DLD1 (cell line): ENCODE data around the gene TPST2.
"Not testable (repeated sequence)": the region's sequence is repeated elsewhere in the genome, so short reads cannot be mapped to it uniquely, and the experiment has no call there.

Experiments used
- in situ Hi-C: cut with HindIII; loops from 2 replicates; pipeline ENCODE4 v1.10.0; 2017; ENCODE audit warnings: low sequenced_read_pairs

The TPST2 gene

DNA sequence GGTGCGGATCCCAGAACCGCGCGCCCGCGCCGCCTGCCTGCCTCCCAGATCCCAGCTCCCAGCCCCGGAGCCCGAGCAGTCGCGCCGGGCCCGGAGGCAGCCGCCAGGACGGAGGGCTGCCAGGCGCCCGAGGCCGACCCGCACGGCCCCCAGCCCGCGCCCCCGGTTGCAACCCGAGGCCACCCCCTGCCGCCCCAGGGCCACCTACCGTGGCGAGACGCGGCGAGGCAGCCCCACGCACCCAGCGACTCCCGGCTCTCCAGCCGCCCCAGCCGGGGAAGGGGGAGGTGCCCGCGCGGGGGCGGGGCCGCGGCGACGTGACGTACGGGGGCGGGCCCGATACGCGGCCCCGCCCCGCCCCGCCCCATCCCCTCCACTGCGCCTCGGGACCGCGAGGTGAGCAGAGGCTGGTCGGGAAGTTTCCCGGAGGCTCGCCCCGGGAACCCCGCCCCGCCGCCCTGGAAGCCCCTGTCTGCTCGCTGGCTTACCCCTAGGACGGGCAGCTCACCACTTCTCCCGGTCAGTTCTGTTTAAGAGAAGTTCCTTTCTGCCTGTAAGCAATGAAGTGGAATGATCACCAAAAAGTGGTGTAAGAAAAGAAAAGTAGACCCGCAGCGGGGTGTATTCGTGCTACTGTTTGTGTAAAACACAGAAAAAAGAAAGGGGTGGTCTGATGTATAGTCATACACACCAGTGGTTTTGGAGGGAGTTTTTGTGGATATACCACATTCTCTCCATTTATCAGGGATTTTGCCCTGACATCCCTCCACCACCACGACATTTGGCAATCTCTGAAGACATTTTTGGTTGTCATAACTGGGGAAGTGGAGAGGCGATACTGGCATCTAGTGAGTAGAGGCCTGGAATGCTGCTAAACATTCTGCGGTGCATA lies at the start of gene TPST2:
TSS of gene TPST2 (minus strand) at position 288 of the 892 bp plus-strand sequence. CDS start 48,502 bp downstream, outside the sequence.
- in situ Hi-C loops: no loop called here

DNA sequence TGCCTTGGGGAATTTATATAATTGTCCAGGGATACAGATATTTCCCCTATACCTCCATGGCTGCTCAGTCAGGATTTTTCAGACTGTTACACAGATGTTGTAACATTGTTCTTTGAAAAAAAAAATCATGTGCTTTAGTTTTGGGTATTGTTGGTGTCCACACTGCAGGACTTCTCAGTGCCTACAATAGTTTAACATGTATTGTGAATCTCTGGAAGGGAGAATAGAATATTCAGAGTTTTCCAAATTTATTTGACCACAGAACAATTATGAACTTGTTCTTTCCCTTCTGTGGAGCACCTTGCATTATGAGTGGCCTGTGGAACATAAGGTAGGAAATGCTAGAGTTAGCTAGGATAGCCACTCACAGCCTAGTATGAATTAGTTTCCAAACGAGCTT lies 46.4 kb upstream of the TPST2 start:
- in situ Hi-C loops: no loop called here

DNA sequence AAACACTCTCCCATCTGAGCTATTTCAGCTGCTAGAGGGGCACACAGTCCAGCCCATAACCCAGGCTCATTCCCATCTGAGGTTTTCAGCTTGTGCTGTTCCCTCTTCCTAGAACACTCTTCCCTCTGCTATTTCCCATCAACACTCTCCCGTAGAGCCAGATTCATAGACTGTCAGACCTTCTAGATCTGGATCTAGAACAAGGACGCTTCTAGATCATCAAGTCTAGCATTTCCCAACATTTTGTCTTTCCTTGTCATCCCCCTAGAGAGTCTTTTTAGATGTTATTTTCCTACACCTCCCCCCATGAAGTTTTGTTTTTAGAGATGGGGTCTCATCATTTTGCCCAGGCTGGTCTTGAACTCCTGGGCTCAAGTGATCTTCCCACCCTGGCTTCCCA lies 45.2 kb upstream of the TPST2 start:
- in situ Hi-C loops: no loop called here

DNA sequence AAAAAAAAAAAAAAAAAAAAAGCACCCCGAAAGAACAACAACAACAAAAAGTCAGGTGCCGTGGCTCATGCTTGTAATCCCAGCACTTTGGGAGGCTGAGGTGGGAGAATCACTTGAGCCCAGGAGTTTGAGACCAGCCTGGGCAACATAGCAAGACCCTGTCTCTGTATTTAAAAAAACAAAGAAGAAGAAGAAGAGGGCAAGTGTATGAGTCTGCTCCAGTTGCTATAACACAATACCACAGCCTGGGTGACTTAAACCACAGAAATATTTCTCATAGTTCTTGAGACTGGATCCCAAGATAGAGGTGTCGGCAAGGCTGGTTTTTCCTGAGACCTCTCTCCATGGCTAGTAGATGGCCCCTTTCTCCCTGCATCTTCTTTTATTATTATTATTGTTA lies 44.3 kb upstream of the TPST2 start:
- in situ Hi-C loops: no loop called here

DNA sequence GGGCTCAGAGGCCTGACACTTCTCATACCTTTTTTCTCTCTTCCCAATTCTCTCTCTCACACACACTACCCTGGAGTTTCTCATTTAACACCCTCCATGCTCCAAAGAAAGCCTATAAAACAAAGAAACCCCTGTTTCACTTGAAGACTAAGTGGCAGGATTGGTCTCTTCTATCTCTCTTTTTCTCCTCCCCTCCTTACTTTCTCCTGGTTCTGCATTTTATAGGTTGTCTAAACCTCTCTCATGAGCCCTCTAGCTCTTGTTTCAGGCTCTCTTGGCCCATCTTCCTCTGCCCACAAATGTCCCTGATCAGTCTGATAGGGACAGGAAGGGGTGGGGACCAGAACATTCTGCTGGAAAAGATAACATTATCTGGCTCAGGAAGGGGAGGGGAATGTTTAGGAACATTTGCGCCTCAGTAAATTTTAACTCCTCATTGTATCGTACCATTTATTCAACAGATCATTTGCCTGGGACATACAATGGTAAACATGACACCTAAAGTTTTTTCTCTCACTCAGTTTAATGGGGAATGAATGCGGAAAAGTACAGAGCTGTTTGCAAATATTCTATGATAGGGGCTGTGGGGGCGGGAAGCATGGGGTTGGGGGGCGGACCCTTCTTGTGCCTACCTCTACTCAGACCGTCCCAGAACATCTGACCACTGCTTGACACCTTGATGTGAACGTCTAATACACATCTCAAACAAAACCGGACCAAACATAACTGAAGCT lies 42.7 kb upstream of the TPST2 start:
- in situ Hi-C loops: no loop called here

DNA sequence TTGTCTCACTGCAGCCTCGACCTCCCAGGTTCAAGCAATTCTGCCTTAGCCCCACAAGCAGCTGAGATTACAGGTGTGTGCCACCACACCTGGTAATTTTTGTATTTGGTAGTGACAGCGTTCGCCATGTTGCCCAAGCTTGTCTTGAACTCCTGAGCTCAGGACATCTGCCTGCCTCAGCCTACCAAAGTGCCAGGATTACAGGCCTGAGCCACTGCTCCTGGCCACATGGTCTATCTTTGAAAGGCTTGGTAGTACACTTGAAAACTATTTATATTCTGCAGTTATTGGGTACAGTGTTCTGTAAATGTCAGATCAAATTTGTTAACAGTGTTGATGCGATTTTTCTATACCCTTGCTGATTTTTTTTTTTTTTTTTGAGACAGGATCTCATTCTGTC lies 41.4 kb upstream of the TPST2 start:
- in situ Hi-C loops: no loop called here

DNA sequence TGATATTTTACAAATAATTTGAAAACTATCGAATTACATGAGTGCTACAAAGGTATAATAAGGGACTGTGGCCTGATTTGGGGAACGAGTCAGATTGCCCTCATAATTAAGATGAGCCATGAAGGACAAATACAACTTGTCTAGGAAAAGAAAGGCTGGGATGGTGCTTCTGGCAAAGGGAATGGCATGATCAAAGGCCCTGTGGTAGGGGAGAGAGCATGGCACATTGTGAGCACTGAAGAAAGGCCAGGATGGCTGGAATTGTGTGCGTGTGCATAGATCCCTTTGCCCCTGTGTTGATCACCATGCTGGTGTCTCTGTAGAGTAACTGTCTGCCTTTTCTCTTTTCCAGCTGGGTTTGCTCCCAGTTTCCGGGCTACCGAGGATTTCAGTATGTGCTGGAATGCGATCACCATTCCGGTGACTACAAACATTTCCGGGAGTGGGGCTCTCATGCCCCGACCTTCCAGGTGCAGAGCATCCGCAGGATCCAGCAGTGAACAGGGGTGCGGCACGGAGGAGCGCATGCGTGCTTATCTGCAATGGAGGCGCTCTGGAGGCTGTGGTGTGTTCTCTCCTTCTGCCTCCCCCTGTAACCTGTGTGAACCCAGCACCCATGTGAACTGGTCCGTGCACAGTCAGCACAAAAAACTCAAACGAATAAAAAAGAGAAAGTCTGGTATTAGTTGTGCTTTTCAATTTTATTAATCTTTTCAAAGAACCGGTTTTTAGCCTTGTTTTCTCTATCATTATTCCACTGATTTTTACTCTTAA lies 40.2 kb upstream of the TPST2 start:
- in situ Hi-C loops: no loop called here

DNA sequence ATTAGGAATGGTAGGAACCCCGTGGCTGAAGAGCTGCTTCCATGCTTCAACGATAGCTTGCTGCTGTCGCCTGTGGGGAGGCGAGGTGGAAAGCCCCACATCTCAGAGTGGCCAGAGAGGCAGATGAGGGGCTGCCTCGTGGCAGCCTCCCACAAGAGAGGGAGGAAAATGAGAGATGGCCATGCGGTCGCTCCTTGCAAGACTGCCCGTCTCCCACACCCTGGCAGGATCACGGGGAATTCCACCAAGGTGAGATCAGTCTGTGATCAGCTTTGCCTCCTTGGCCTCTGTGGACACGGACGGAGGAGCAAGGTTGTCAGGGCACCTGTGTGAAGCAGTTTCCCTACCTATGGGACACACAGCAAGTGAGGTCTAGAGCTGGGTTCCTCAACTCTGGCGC lies 34.9 kb upstream of the TPST2 start:
- in situ Hi-C loops: no loop called here

DNA sequence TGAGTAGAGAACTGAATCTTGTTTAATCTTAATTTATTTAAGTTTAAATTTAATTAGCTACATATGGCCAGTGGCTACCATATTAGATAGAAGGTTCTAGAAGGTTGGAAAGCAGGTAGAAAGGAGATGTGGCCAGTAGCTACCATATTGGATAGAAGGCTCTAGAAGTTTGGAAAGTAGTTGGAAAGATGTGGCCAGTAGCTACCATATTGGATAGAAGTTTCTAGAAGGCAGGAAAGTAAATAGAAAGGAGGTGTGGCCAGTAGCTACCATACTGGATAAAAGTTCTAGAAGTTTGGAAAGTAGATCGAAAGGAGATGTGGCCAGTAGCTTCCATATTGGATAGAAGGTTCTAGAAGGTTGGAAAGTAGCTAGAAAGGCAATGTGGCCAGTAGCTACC lies 34.1 kb upstream of the TPST2 start:
- in situ Hi-C loops: no loop called here

DNA sequence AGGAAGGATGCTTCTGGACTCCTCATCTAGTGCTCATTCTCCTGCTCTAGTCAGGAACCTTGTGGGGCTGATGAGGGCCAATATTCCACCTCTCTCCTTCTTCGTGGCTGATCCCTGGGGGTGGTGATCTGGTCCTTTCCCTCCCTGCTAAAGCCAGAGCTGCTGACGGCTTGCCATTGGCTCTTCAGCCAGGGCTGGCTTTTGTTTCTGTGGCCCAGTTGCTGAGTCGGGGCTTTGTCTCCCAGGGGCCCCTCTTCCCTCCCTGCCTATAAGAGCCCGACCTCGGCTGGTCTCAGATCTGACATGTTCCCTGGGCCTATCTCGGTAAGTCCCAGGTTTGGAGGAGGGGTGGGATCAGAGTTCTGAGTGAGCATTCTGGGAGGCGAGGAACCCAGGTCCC lies 31.7 kb upstream of the TPST2 start, which contains the start of gene CRYBA4:
TSS of gene CRYBA4 (plus strand) at position 301 of the 400 bp plus-strand sequence. CDS start 634 bp downstream, outside the sequence.
- in situ Hi-C loops: no loop called here

DNA sequence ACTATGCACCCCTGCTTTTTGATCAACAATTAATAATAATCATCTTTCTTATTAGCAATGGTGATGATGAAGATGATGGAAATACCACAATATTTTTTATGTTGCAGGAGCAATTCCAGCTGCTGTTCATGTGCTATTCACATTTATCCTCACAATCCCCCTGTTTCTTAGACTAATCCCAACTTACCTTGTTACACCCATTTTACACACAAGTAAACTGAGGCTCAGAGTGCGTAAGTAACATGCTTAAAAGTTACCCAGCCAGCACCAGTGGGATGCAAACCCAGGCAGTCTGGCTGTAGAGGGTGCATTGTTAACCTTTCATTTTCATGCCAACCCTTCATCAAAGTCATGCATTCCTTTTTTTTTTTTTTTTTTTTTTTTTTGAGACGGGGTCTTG lies 30.3 kb upstream of the TPST2 start:
- in situ Hi-C loops: no loop called here

DNA sequence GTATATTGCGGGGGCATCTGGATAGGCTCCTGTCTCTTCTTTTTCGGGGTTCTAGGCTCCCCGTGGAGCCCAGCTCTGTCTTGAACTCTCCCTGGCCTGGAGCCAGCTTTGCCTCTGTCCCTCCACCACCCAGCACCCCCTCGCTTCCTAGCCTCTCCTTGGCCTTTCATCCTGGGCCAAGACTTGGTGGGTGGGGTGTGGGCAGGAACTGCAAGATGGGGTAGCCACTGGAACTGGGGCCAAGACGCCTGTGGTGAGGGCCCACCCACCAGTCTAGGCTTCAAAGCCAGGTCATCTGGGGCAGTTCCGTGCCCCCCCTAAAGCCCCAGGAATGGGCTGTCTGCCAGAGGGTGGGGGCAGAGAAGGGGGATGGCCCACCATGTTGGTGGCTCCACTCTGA lies 29.6 kb upstream of the TPST2 start:
- in situ Hi-C loops: no loop called here

DNA sequence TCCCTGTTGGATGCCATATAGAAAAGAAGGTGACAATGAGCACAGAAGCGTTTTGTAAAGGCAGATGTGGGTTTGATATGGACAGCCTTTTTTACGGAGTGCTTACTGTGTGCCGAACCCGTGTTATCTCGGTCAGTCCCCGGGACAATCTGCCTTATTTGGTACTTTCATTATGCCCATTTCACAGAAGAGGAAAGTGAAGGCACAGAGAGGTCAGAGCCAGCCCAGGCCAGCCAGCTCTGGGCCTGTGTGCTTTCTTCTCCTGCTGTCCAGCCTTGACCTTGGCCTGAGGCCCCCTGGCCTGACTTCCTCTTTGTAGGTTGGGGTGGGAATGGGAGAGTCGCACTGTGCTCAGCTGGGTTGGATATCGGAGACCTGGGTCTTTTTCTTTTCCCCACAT lies 28.5 kb upstream of the TPST2 start:
- in situ Hi-C loops: no loop called here

DNA sequence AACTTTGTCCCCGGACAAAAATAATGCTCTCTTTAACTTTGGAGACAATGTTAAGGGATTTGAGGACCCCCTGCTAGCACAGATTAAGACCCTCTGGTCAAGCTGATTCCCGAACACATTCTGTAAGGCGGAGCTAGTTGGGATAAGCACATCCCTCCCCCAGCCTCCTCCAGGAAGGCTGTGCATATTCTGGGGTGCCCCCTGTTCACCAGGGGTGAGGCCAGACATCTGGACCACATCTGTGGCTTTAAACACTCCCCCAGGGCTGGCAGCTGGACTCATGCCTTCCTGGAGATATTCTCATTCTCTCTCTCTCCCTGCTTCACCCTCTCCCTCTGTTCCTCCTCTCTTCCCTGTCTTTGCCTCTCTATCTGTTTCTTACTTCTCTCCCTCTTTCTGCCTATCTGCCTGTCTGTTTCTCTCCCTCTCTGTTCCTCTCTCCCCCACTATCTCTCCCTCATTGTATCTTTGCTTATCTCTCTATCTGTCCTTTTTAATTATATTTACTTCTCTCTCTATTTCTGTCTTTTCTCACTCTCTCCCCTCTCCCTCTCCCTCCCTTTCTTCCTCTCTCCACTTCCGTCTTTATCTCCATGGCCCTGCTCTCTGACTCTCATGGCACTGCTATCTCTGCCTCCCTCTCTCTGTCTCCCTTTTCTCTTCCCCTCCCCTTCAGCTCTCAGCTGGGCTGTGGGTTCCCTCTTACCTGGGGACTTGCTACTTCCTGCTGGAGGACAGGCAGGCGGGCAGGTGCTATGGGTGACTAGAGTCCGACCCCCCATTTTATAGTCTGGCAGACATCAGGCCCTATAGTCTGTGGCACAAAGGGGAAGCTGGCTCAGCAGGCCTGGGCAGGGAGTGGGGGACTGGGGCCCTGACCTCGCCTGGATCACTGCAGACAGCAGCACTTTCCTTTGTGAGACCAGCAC lies 27.6 kb upstream of the TPST2 start, which contains the start of gene CRYBB1:
TSS of gene CRYBB1 (minus strand) at position 757 of the 929 bp plus-strand sequence. CDS start 1,708 bp downstream, outside the sequence.
- in situ Hi-C loops: no loop called here

DNA sequence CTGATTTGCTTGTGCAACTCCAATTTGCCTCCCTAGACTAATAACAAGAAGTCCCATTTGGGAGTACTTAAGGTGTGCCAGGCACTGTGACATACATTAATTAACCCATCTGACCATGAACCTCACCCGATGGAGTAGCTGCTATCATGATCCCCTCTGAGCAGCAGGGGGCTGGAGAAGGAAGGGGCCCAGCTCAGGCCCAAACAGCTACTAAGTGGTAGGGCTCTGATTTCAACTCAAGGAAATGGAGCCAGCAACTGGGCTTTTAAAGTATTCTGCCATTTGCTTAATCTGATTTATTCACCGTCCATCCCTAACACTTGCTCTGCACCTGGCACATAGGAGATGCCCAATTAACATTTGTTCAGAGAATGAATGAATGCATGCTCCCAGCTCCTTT lies 26.7 kb upstream of the TPST2 start:
- in situ Hi-C loops: no loop called here

DNA sequence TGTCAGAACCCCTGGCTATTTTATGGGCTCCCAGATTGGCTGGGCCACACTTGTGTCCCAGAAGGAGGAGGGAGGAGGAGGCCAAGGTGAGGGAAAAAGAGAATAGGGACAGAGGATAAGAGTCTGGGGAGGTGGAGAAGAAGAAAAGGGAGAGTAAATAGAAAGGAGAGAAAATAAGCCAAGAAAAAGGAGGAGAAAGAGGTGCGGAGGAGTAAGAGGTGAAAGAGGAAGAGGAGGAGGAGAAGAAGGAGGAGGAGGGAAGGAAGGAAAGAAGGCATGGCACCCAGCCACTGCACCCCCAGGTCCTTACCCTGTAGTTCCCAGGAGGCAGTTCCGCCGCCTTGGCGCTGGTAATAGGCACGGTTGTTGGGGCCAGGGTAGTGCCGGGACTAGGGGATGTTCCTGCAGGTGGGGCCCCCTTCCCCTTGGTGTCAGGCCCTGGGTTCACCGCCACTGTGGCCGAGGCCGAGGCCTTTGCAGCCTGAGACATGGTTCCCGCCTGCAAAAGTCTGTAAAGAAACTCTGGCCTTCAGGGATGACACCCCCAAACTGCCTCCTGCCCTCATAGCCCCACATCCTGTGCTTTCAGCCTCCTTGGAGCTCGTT lies 26.0 kb upstream of the TPST2 start:
- in situ Hi-C loops: no loop called here

DNA sequence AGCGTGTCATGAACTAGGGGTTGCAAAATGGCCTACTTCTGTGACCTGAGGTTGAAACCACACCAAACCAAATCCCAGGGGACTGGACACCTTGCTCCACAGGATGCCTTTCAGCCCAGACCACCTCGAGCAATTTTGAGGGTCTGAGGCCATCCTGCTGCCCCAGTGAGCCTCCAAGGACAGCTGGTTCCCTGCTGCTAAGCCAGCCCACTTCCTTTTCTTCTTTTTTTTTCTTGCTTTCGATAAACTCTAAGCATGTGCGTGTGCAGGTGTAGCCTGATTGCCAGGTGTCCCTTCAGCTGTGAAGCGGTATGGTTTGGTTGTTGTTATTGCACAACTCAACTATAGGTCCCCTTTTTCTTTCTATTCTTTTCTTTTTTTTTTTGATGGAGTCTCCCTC lies 25.2 kb upstream of the TPST2 start:
- in situ Hi-C loops: no loop called here

DNA sequence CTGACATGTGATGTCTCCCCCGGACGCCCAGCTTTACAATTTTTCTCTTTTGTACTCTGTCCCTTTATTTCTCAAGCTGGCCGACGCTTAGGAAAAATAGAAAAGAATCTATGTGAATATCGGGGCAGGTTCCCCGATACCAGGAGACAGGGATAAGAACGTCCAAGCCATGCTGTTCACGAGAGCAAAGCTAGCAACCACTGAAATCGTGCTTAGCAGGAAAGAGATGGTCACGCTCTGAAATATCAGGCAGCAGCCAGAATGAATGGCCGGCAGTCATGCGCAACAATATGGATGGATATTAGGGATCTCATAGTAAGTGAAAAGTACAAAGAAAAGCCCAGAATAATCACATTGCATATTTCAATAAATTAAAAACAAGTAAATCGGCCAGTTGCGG lies 24.4 kb upstream of the TPST2 start:
- in situ Hi-C loops: no loop called here

DNA sequence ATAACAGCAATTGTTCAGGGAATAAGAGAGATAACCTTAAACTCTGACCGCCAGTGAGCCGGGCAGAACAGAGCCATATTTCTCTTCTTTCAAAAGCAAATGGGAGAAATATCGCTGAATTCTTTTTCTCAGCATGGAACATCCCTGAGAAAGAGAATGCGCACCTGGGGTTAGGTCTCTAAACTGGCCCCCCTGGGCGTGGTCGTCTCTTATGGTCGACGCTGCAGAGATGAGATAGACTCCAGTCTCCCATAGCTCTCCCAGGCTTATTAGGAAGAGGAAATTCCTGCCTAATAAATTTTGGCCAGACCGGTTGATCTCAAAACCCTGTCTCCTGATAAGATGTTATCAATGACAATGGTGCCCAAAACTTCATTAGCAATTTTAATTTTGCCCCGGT lies 23.8 kb upstream of the TPST2 start:
- in situ Hi-C loops: not testable (repeated sequence)

DNA sequence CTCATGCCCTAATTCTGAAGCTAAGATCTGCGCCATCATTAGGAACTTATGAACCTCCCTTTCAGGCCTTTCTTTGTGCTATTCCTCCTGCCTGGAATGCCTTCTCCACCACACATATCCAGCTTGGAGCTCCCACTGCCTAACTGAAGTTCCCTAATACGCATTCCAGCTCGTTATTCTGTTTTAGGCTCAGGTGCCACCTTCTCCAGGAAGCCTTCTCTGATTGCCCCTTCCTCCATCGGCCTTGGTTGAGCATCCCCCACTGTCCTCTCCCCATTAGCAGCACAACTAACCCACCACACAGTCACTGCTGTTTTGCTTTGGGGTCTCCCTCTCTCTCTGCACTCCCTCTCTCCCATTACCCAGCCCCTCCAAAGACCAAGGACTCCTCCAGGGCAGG lies 22.7 kb upstream of the TPST2 start:
- in situ Hi-C loops: no loop called here
